ENCODE measurements around the gene MPRIP. TPM values are rescaled to one million over a fixed set of nuclear protein-coding genes. Genes with fewer than 3 reads are reported as not detected.
A peak's percentile ranks its signal among the peaks of the same experiment; 100 is the strongest.

MPRIP gene
- polyA plus RNA-seq, 1 of the 3 experiments (the other 2 are of a cell fraction) = 64.4 TPM

GRCh38 chr17:17107891-17108431 is 65.7 kb downstream of the MPRIP start:
- Histone ChIP-seq H3K4me1 (ENCODE audit: control insufficient read depth in 1 of 2, insufficient read depth in 2 of 2, low read depth in 1 of 2, low read length in 1 of 2) (peaks cover 0 to 46% of the 10 kb centered on the region in 2 experiments; a peak in 1 of 4 replicates), H2AFZ (ENCODE audit: low read depth) (no peak overlapping the region), H3K27me3 (ENCODE audit: insufficient read depth) (no peaks in the 10 kb centered on the region), H3K9ac (no peak overlapping the region), H3K27ac (ENCODE audit: low read depth in 2 of 2, low read length in 1 of 2) (peak overlapping the region in 1 of 2 experiments; percentile 67; a peak in 2 of 4 replicates), H3K9me2 (no peaks in the 10 kb centered on the region), H3K9me3 (no peaks in the 10 kb centered on the region), H3K4me2 (no peak overlapping the region), H3K79me2 (ENCODE audit: insufficient read depth) (peaks cover 94% of the 10 kb centered on the region), H3K36me3 (replicated peaks in 1 of 2; ENCODE audit: control insufficient read depth in 1 of 2, insufficient read depth in 2 of 2, low read length in 1 of 2) (peaks cover 10% of the 10 kb centered on the region in 2 experiments), H3F3A (replicated peaks; ENCODE audit: insufficient read depth) (no peaks in the 10 kb centered on the region), H3K4me3 (ENCODE audit: low read depth in 2 of 2, low read length in 1 of 2) (no peak overlapping the region), H4K20me1 (ENCODE audit: insufficient read depth) (peaks cover 98% of the 10 kb centered on the region)
- peak; percentile 38 for DNase-seq
- ChIA-PET CTCF (interaction anchor here (0.6 to 1.5 kb wide), 8 partner anchors 8 to 107 kb away, joined by 3 to 4 read pairs (median 3); no protein-coding TSS in a partner anchor), POLR2A (interaction anchor here (1.1 to 1.2 kb wide), 2 partner anchors 13 to 18 kb away, joined by 3 read pairs; no protein-coding TSS in a partner anchor)
- no peak for TF ChIP-seq ELF1 (IDR thresholded peaks at IDR 0.05)
- TF ChIP-seq GATA2 (CRISPR knock-in tag; IDR thresholded peaks at IDR 0.05) = no peak
- no peak for TF ChIP-seq FOXJ3 (CRISPR knock-in tag; IDR thresholded peaks at IDR 0.05)
- no peak for TF ChIP-seq CHD2 (IDR thresholded peaks at IDR 0.05; ENCODE audit: low read length, partially characterized antibody)
- no peak for TF ChIP-seq ZBTB33 (IDR thresholded peaks at IDR 0.05; ENCODE audit: borderline replicate concordance, low read depth)
- TF ChIP-seq RCOR1 (IDR thresholded peaks at IDR 0.05; ENCODE audit: low read length) = no peak
- no peak for TF ChIP-seq NRF1 (IDR thresholded peaks at IDR 0.05; ENCODE audit: low read depth, low read length)
- no peak for TF ChIP-seq MXI1 (IDR thresholded peaks at IDR 0.05; ENCODE audit: low read depth, low read length)
- no peak for TF ChIP-seq SMC3 (IDR thresholded peaks at IDR 0.05; ENCODE audit: low read depth, low read length)
- TF ChIP-seq POLR2AphosphoS5 (IDR thresholded peaks at IDR 0.05; ENCODE audit: low read depth, low read length) = no peak
- no peak for TF ChIP-seq USF2 (IDR thresholded peaks at IDR 0.05; ENCODE audit: borderline replicate concordance, low read depth, low read length)
- no peak for TF ChIP-seq FOSL2 (IDR thresholded peaks at IDR 0.05; ENCODE audit: borderline replicate concordance, low read depth)
- TF ChIP-seq SIN3A (IDR thresholded peaks at IDR 0.05; ENCODE audit: borderline replicate concordance, low read depth, low read length) = no peak
- TF ChIP-seq RXRA (IDR thresholded peaks at IDR 0.05; ENCODE audit: borderline replicate concordance, low read depth) = no peak
- no peak for TF ChIP-seq EP300 (IDR thresholded peaks at IDR 0.05; ENCODE audit: borderline replicate concordance in 1 of 2, low read depth in 1 of 2, low read length in 1 of 2)
- WGBS (ENCODE audit: low lambda C conversion rate) = 63% methylated on average over 3 of the region's 7 CpGs
